Transverse colon (tissue), 4 donors: Measurements from ENCODE around the gene VGLL4. TPM values are rescaled to one million over a fixed set of nuclear protein-coding genes. Genes with fewer than 3 reads are reported as not detected.

Experiments used
- DNase-seq: peaks from one replicate; pipeline ENCODE4 v3.0.0-alpha.2; 2019
- H3K27ac ChIP-seq, 4 donors: fragments of 200-600 bp; sonication (generic); 2 replicates each; pipeline ENCODE4 v1.5.1; 2016 to 2018; ENCODE audit warnings: inconsistent platforms in 4 of 4
- H3K27me3 ChIP-seq: fragments of 200-600 bp; sonication (generic); 2 replicates; pipeline ENCODE4 v1.5.1; 2017; ENCODE audit warnings: inconsistent platforms
- H3K36me3 ChIP-seq, 4 donors: fragments of 200-600 bp; sonication (generic); 2 replicates each; pipeline ENCODE4 v1.5.1; 2017 to 2019; ENCODE audit warnings: inconsistent platforms in 4 of 4
- H3K4me1 ChIP-seq, 4 donors: fragments of 200-600 bp; sonication (generic); 2 replicates each; pipeline ENCODE4 v1.5.1; 2017 to 2020; ENCODE audit warnings: inconsistent platforms in 4 of 4
- H3K4me3 ChIP-seq, 4 donors: fragments of 200-600 bp; sonication (generic); 1 replicate in 1 of 4; 2 replicates in 3 of 4; pipeline versions ENCODE4 v1.5.1 to v1.6.1; 2017 to 2019; ENCODE audit warnings: inconsistent platforms in 4 of 4
- H3K9me3 ChIP-seq, 2 donors: fragments of 200-600 bp; sonication (generic); 2 replicates each; pipeline ENCODE4 v1.5.1; 2017 to 2019; ENCODE audit warnings: inconsistent platforms in 2 of 2
- EP300 ChIP-seq: sonication (generic); formaldehyde crosslinking; IDR thresholded peaks from one replicate; pipeline ENCODE4 v1.6.1; 2017; ENCODE audit warnings: antibody characterized with exemption, low read depth
- POLR2A ChIP-seq: fragments of 450-650 bp; IDR thresholded peaks from one replicate; pipeline ENCODE4 v1.6.1; 2016; ENCODE audit warnings: antibody characterized with exemption, mild to moderate bottlenecking, moderate library complexity
- POLR2AphosphoS5 ChIP-seq, 3 donors: sonication (generic); formaldehyde crosslinking; IDR thresholded peaks; one replicate each; pipeline ENCODE4 v1.6.1; 2016; ENCODE audit warnings: antibody characterized with exemption in 3 of 3
- WGBS, 2 donors: methylation state at CpG; one replicate each; pipeline ENCODE4 v1.1.5; 2018; ENCODE audit warnings: low coverage in 1 of 2; 5-methylcytosine and 5-hydroxymethylcytosine counted together
- in situ Hi-C, 4 donors: fragments of 200-750 bp; cut with MboI; loops; one replicate each; pipeline versions ENCODE4 v1.15.0 to v1.15.1; 2017; ENCODE audit warnings: low sequenced_read_pairs in 3 of 4, low pct_ligation_motif_present in 1 of 4, low pct_unique_long_range_greater_than_20kb in 1 of 4
- intact Hi-C: fragments of 100-400 bp; cut with DNase I; formaldehyde crosslinking; loops from one replicate; pipeline ENCODE4 v1.15.1; 2023; ENCODE audit warnings: low total_unique reads
- total RNA-seq, 4 donors: library from RNA; depleted of rRNA; stranded (reverse); fragments of >200 nt; gene quantifications; one replicate each; pipeline ENCODE4 v1.1.0, GENCODE V29; 2016
- TF ChIP-seq, protein P1 (sequence below), 5 experiments: fragments of 200-600 bp in 3 of 5; fragments of 450-650 bp in 2 of 5; sonication (generic) in 3 of 5; IDR thresholded peaks; 1 replicate in 2 of 5; 2 replicates in 3 of 5; pipeline ENCODE4 v1.5.1; 2016 to 2017; ENCODE audit warnings: antibody characterized with exemption in 5 of 5, inconsistent platforms in 3 of 5, mild to moderate bottlenecking in 2 of 5, moderate library complexity in 1 of 5

Gene VGLL4
- total RNA-seq, 4 donors from 2014 or later: 67.3 to 175 (median 95.0) TPM

DNA sequence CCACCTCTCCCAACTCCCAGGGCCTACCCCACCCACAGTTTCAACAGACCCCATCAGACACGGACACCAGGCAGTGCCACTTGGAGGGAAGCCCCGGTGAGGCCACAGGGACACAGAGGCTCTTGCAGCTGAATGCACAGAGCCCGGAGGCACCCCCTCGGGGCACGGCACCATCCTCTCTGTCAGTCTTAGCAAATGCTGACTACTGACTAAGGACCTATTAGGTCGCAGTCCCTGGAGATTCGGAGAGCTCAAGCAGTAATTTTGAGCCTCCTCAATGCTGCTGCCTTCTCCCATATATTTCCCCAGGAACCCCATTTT lies 79.9 kb downstream of the VGLL4 start:
- H3K4me1 ChIP-seq: peaks cover 4 to 26% (median 13%) of the 10 kb centered on the region in 4 donors
- no peaks in the 10 kb centered on the region for H3K9me3 ChIP-seq
- no peak for TF ChIP-seq POLR2AphosphoS5 (IDR thresholded peaks at IDR 0.05)
- TF ChIP-seq EP300: no peak
- TF ChIP-seq POLR2A: no peak
- TF ChIP-seq, protein P1, sequence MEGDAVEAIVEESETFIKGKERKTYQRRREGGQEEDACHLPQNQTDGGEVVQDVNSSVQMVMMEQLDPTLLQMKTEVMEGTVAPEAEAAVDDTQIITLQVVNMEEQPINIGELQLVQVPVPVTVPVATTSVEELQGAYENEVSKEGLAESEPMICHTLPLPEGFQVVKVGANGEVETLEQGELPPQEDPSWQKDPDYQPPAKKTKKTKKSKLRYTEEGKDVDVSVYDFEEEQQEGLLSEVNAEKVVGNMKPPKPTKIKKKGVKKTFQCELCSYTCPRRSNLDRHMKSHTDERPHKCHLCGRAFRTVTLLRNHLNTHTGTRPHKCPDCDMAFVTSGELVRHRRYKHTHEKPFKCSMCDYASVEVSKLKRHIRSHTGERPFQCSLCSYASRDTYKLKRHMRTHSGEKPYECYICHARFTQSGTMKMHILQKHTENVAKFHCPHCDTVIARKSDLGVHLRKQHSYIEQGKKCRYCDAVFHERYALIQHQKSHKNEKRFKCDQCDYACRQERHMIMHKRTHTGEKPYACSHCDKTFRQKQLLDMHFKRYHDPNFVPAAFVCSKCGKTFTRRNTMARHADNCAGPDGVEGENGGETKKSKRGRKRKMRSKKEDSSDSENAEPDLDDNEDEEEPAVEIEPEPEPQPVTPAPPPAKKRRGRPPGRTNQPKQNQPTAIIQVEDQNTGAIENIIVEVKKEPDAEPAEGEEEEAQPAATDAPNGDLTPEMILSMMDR (IDR thresholded peaks at IDR 0.05): no peak
- peaks cover 0 to 12% (median 0%) of the 10 kb centered on the region in 4 donors for H3K36me3 ChIP-seq
- DNase-seq: no peak
- H3K4me3 ChIP-seq: no peak overlapping the region
- WGBS, 2 donors: 80 to 99% methylated on average over 1 to 7 of the region's 7 CpGs
- no peaks in the 10 kb centered on the region for H3K27me3 ChIP-seq
- in situ Hi-C loops (no loop called here), intact Hi-C loops (no loop called here)
- H3K27ac ChIP-seq: no peak overlapping the region

DNA sequence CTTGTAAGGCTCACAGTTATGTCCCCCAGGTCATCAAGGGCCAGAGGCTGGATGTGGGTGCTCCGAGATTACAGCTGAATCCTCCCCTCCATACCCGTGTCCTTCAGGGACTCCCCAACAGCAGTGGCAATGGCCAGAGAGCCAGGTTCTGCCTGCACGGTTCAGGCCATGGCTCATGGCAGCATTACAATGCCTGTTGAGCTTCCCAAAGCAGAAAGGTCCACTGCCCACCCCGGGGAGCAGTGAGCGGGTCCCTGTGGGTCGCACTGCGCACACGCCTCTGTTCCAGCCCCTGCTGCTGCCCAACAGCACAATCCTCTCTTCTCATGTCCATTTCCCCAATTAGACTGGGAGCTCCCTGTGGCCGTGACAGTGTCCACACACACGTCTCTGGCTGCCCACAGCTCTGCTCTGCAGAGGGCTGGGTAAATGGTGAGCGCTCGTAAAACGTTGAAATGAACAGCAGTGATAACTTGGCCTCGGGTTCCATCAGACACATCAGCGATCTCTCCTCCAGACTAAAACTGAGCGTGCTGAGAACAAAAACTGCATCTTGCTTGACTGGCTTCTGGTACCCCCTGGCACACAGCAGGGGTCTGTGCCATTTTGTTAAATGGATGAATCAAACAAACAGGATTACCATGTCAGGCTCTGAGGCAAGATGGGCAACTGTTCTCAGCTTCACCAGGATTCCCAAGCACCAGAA lies 80.4 kb downstream of the VGLL4 start:
- in situ Hi-C loops (no loop called here), intact Hi-C loops (no loop called here)
- H3K4me3 ChIP-seq: no peak overlapping the region
- no peaks in the 10 kb centered on the region for H3K9me3 ChIP-seq
- DNase-seq: no peak
- TF ChIP-seq POLR2A (no peak), POLR2AphosphoS5 (IDR thresholded peaks at IDR 0.05) (no peak), EP300 (no peak)
- TF ChIP-seq, protein P1 (IDR thresholded peaks at IDR 0.05): no peak
- no peak overlapping the region for H3K27ac ChIP-seq
- peaks cover 0 to 12% (median 0%) of the 10 kb centered on the region in 4 donors for H3K36me3 ChIP-seq
- H3K27me3 ChIP-seq: no peaks in the 10 kb centered on the region
- 94 to 100% methylated on average over 2 to 16 of the region's 16 CpGs for WGBS, 2 donors
- peaks cover 6 to 22% (median 12%) of the 10 kb centered on the region in 4 donors for H3K4me1 ChIP-seq

DNA sequence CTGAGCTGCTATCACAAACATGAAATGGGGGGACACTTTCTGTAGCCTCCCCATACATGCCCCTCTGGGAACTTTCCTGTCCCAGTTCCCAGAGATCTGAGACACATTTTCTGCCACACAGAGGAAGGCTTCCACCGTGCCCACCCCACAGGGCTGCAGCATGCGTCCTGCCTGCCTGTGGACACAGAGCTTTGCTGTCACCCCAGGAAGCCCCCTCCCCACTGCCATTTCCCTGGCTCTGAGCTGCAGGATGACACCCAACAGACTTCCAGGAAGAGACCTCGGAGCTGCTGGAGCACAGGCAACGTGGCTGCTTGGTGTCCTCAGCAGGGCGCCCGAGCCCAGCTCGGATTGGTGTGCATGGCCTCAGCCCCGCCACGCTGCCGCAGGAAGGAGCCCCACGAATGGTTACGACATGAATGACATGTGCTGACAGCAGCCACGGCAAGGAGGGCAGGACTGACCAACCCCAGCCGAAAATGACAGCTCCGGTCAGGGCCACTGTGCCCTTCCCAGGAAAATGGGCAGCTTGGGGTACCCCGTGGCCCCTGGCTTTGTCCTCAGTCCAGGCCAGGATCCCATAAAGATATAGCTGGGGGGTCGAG lies 81.3 kb downstream of the VGLL4 start:
- in situ Hi-C loops (no loop called here), intact Hi-C loops (no loop called here)
- Histone ChIP-seq H3K4me3 (no peak overlapping the region), H3K27me3 (no peaks in the 10 kb centered on the region), H3K27ac (peak overlapping the region in 3 of 4 donors; percentile 26 to 55 (median 33)), H3K36me3 (peaks cover 0 to 12% (median 0%) of the 10 kb centered on the region in 4 donors), H3K4me1 (peaks cover 3 to 23% (median 15%) of the 10 kb centered on the region in 4 donors), H3K9me3 (no peaks in the 10 kb centered on the region)
- WGBS, 2 donors: 92% methylated on average over 17 of the region's 17 CpGs; no CpG with 5 or more reads in 1 of the 2 donors
- TF ChIP-seq POLR2AphosphoS5 (IDR thresholded peaks at IDR 0.05) (no peak), POLR2A (no peak), EP300 (no peak)
- TF ChIP-seq, protein P1 (IDR thresholded peaks at IDR 0.05): no peak
- no peak for DNase-seq

DNA sequence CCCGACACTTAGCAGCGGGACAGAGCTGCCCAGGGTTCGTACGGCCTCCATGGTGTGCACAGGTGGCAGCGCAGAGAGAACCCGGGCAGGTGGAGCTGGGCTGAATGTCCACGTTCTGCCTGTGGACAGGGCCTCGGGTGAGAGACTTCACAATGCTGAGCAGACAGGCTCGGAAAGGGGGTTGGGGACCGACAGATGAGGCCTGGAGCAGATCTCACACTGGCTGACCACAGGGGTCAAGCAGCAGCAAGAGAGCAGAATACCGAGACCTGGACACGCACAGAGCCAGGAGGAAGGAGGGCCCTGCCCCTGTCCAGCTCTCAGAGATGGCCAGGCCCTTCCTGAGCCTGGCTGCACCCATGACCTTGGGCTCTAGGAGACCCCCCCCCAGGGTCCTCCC lies 83.0 kb downstream of the VGLL4 start:
- DNase-seq: no peak
- H3K4me1 ChIP-seq: peaks cover 12 to 32% (median 24%) of the 10 kb centered on the region in 4 donors
- WGBS, 2 donors: 87 to 96% methylated on average over 5 to 12 of the region's 12 CpGs
- peak overlapping the region; percentile 26 to 68 (median 48) for H3K27ac ChIP-seq
- H3K4me3 ChIP-seq: no peak overlapping the region
- in situ Hi-C loops (no loop called here), intact Hi-C loops (no loop called here)
- no peak for TF ChIP-seq EP300
- TF ChIP-seq POLR2A: no peak
- TF ChIP-seq POLR2AphosphoS5 (IDR thresholded peaks at IDR 0.05): no peak
- TF ChIP-seq, protein P1 (IDR thresholded peaks at IDR 0.05): no peak
- H3K9me3 ChIP-seq: no peaks in the 10 kb centered on the region
- peaks cover 0 to 12% (median 0%) of the 10 kb centered on the region in 4 donors for H3K36me3 ChIP-seq
- no peaks in the 10 kb centered on the region for H3K27me3 ChIP-seq
